IMR-90 (cell line): ENCODE results near the gene KRTAP5-10. TPM values are rescaled to one million over a fixed set of nuclear protein-coding genes. Genes with fewer than 3 reads are reported as not detected.
"Not testable (repeated sequence)": the region's sequence is repeated elsewhere in the genome, so short reads cannot be mapped to it uniquely, and the experiment has no call there.

ENCODE experiments used
- ATAC-seq: fragments of 200-7000 bp; cut with Tn5 transposase; 2 replicates; pipeline ENCODE4 v1.9.1; 2020; ENCODE audit warnings: low read depth, mild to moderate bottlenecking, moderate library complexity
- BruUV-seq: library from RNA; stranded (reverse); fragments of 400-500 nt; replicated peaks from 2 replicates; lab custom pipeline; 2021; lab: Mats Ljungman, UMichigan
- CTCF ChIA-PET: fragments of 300-600 bp; formaldehyde crosslinking; extraction: SDS; loops from one replicate; lab custom pipeline; 2021; ENCODE audit warnings: antibody characterized with exemption; lab: Yijun Ruan, JAX
- POLR2A ChIA-PET: fragments of 300-600 bp; sonication (Branson Sonifier 250); formaldehyde crosslinking; loops from one replicate; lab custom pipeline; 2022; ENCODE audit warnings: antibody characterized with exemption; ENCODE audit not compliant: unreplicated experiment; lab: Charles Lee
- DNase-seq: peaks from one replicate; pipeline ENCODE4 v3.0.0; 2013
- H2AFZ ChIP-seq: replicated peaks from 2 replicates; pipeline ENCODE3; 2013; ENCODE audit warnings: low read length, mild to moderate bottlenecking; ENCODE audit not compliant: poor library complexity
- H2AK5ac ChIP-seq: 2 replicates; pipeline ENCODE4 v1.6.1; 2013; ENCODE audit warnings: low read depth, low read length, inconsistent platforms
- H2AK9ac ChIP-seq: replicated peaks from 2 replicates; pipeline ENCODE3; 2013; ENCODE audit warnings: mild to moderate bottlenecking, low read depth, low read length, moderate library complexity; ENCODE audit not compliant: poor library complexity
- H2BK120ac ChIP-seq: 2 replicates; pipeline ENCODE4 v1.6.1; 2013; ENCODE audit warnings: low read depth, low read length, inconsistent platforms
- H2BK15ac ChIP-seq: 3 replicates; pipeline ENCODE4 v1.6.1; 2013; ENCODE audit warnings: low read depth, low read length, inconsistent platforms
- H2BK20ac ChIP-seq: 2 replicates; pipeline ENCODE4 v1.6.1; 2013; ENCODE audit warnings: low read depth, mild to moderate bottlenecking, inconsistent platforms, low read length, moderate library complexity
- H2BK5ac ChIP-seq: 2 replicates; pipeline ENCODE4 v1.6.1; 2013; ENCODE audit warnings: mild to moderate bottlenecking, low read depth, low read length, inconsistent platforms; ENCODE audit not compliant: poor library complexity, severe bottlenecking
- H3K14ac ChIP-seq: replicated peaks from 2 replicates; pipeline ENCODE4 v1.6.1; 2013; ENCODE audit warnings: low read depth, low read length, inconsistent platforms
- H3K18ac ChIP-seq: 2 replicates; pipeline ENCODE4 v1.6.1; 2013; ENCODE audit warnings: low read depth, low read length, control low read depth
- H3K23ac ChIP-seq: 2 replicates; pipeline ENCODE4 v1.6.1; 2013; ENCODE audit warnings: low read depth, low read length, inconsistent platforms
- H3K27ac ChIP-seq: 2 replicates; pipeline ENCODE4 v1.5.1; 2013; ENCODE audit warnings: mild to moderate bottlenecking, control low read depth, low read length; ENCODE audit not compliant: insufficient read depth
- H3K27me3 ChIP-seq: 2 replicates; pipeline ENCODE4 v1.6.1; 2013; ENCODE audit warnings: low read length; ENCODE audit not compliant: control insufficient read depth, insufficient read depth
- H3K36me3 ChIP-seq: 2 replicates; pipeline ENCODE4 v1.6.1; 2013; ENCODE audit warnings: low read length, mixed read lengths; ENCODE audit not compliant: control insufficient read depth, insufficient read depth
- H3K4ac ChIP-seq: 2 replicates; pipeline ENCODE4 v1.6.1; 2013; ENCODE audit warnings: low read depth, low read length, inconsistent platforms
- H3K4me1 ChIP-seq: 2 replicates; pipeline ENCODE4 v1.6.1; 2013; ENCODE audit warnings: low read length, mixed read lengths; ENCODE audit not compliant: control insufficient read depth, insufficient read depth
- H3K4me2 ChIP-seq: 2 replicates; pipeline ENCODE4 v1.6.1; 2013; ENCODE audit warnings: low read depth, mild to moderate bottlenecking, control low read depth, low read length, moderate library complexity
- H3K4me3 ChIP-seq: 2 replicates; pipeline ENCODE4 v1.5.1; 2013; ENCODE audit warnings: low read depth, mild to moderate bottlenecking, control low read depth, low read length, moderate library complexity; ENCODE audit not compliant: insufficient read depth
- H3K56ac ChIP-seq: 2 replicates; pipeline ENCODE4 v1.6.1; 2013; ENCODE audit warnings: low read length, inconsistent platforms; ENCODE audit not compliant: insufficient read depth; ENCODE audit errors: extremely low read depth
- H3K79me1 ChIP-seq, 2 experiments: 2 replicates each; pipeline ENCODE4 v1.6.1; 2013; ENCODE audit warnings: low read length in 2 of 2, inconsistent platforms in 1 of 2, low read depth in 1 of 2
- H3K9ac ChIP-seq: 2 replicates; pipeline ENCODE4 v1.6.1; 2013; ENCODE audit warnings: low read depth, low read length, control low read depth
- H3K9me1 ChIP-seq: 2 replicates; pipeline ENCODE4 v1.6.1; 2013; ENCODE audit warnings: low read length, inconsistent platforms; ENCODE audit not compliant: insufficient read depth
- H3K9me3 ChIP-seq: 2 replicates; pipeline ENCODE4 v1.6.1; 2013; ENCODE audit warnings: low read length; ENCODE audit not compliant: control insufficient read depth, insufficient read depth
- H4K20me1 ChIP-seq: 2 replicates; pipeline ENCODE4 v1.6.1; 2013; ENCODE audit warnings: low read length, inconsistent platforms; ENCODE audit not compliant: insufficient read depth
- H4K5ac ChIP-seq: 2 replicates; pipeline ENCODE4 v1.6.1; 2013; ENCODE audit warnings: mild to moderate bottlenecking, low read depth, low read length, control low read depth
- H4K8ac ChIP-seq, 2 experiments: 2 replicates each; pipeline ENCODE4 v1.6.1; 2013; ENCODE audit warnings: low read depth in 2 of 2, low read length in 2 of 2, control low read depth in 1 of 2, inconsistent platforms in 1 of 2
- H4K91ac ChIP-seq: 2 replicates; pipeline ENCODE4 v1.6.1; 2013; ENCODE audit warnings: low read depth, low read length, inconsistent platforms; ENCODE audit not compliant: insufficient read depth
- WGBS, 2 experiments: methylation state at CpG; one replicate each; pipeline versions ENCODE4 v1.1.5 to v1.1.7; 2013; ENCODE audit warnings: missing lambda C conversion rate in 2 of 2; ENCODE audit not compliant: insufficient read length in 1 of 2; ENCODE audit errors: extremely low coverage in 2 of 2; 5-methylcytosine and 5-hydroxymethylcytosine counted together
- dilution Hi-C: fragments of 300-500 bp; cut with HindIII; formaldehyde crosslinking; loops from one replicate; pipeline ENCODE4 v1.14.3; 2018; ENCODE audit warnings: low sequenced_read_pairs; ENCODE audit not compliant: unreplicated experiment
- in situ Hi-C: fragments of 300-500 bp; cut with MboI; formaldehyde crosslinking; loops from 3 replicates; pipeline ENCODE4 v1.14.3; 2019; ENCODE audit warnings: low sequenced_read_pairs, inconsistent platforms, mixed read lengths
- intact Hi-C: fragments of 100-400 bp; cut with micrococcal nuclease; formaldehyde crosslinking; loops from 2 replicates; pipeline ENCODE4 v1.10.0; 2022
- polyA plus RNA-seq, 3 experiments: library from polyadenylated mRNA; depleted of rRNA; stranded (reverse); fragments of >200 nt; gene quantifications; 2 replicates each; pipeline ENCODE4 v1.2.3, GENCODE V29; 2012; ENCODE audit warnings: low replicate concordance in 1 of 3
- total RNA-seq: library from RNA; depleted of rRNA; stranded (reverse); fragments of >200 nt; gene quantifications from 2 replicates; pipeline ENCODE4 v1.2.3, GENCODE V29; 2012

The KRTAP5-10 gene
- total and polyA plus RNA-seq, 2 of the 4 experiments (the other 2 are of a cell fraction) = not detected

DNA sequence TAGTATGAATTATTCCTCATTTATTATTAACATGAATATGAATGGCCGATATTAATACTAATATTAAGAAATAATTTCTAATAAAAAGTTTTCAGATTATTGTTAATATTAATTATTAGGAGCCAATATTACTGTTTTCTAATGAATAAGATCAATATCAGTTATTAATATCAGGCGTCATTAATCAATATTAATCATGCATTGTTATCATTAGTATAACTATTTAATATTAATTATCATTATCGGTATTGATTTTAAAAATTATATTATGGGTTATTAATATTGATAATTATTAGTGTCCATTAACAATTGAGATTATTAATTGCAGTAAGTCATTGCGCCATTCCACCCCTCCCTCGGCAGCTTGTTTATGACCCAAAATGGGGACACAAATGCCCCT, 20.3 kb downstream of the KRTAP5-10 start:
- no CpG with 5 or more reads among the region's 5 CpGs for WGBS, 2 experiments
- H3K23ac ChIP-seq, DNase-seq, H3K4me3 ChIP-seq, H3K4ac ChIP-seq, H2BK20ac ChIP-seq, H3K27me3 ChIP-seq, CTCF ChIA-PET, ATAC-seq, H2BK120ac ChIP-seq, H3K9me3 ChIP-seq, H3K14ac ChIP-seq, H3K56ac ChIP-seq, H4K5ac ChIP-seq, H3K4me1 ChIP-seq, dilution Hi-C loops, H3K4me2 ChIP-seq, H2BK5ac ChIP-seq, H3K9me1 ChIP-seq, H4K91ac ChIP-seq, H2AK5ac ChIP-seq, H3K18ac ChIP-seq, POLR2A ChIA-PET, intact Hi-C loops, H3K79me1 ChIP-seq, H2AK9ac ChIP-seq, H2BK15ac ChIP-seq, H3K9ac ChIP-seq, H4K20me1 ChIP-seq, in situ Hi-C loops, H3K36me3 ChIP-seq, BruUV-seq, H2AFZ ChIP-seq, H3K27ac ChIP-seq, H4K8ac ChIP-seq: not testable (repeated sequence)

DNA sequence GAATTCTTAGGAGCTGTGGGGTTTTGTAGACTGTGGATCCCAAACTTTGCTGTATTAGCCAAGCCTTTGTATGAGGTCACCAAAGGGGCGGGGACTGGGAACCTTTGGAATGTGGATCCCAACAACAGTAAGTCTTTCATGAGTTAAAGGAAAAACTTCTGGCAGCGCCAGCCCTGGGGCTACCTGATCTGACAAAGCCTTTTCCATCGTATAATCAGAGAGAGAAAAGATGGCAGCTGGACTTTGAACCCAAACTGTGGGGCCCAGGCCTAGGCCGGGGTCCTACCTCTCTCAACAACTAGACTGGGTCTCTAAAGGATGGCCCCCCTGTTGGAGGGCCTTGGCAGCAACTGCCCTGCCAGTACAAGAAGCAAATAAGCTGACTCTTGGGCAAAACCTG, 23.0 kb downstream of the KRTAP5-10 start:
- BruUV-seq, H2AK9ac ChIP-seq, intact Hi-C loops: not testable (repeated sequence)

More for the DNA sequence above, 23.0 kb downstream of the KRTAP5-10 start:
- H4K8ac ChIP-seq, H3K4me2 ChIP-seq, H2AFZ ChIP-seq, H3K27me3 ChIP-seq, H2BK20ac ChIP-seq, DNase-seq, H3K4me3 ChIP-seq, H3K23ac ChIP-seq, H3K36me3 ChIP-seq, dilution Hi-C loops, H2AK5ac ChIP-seq, H3K9ac ChIP-seq, H2BK5ac ChIP-seq, H3K79me1 ChIP-seq, H3K14ac ChIP-seq, H3K56ac ChIP-seq, H3K27ac ChIP-seq, H3K18ac ChIP-seq, ATAC-seq, H4K91ac ChIP-seq, POLR2A ChIA-PET, H4K20me1 ChIP-seq, H4K5ac ChIP-seq, H3K4ac ChIP-seq, H3K4me1 ChIP-seq, H3K9me1 ChIP-seq, H3K9me3 ChIP-seq, H2BK15ac ChIP-seq, in situ Hi-C loops, H2BK120ac ChIP-seq: not testable (repeated sequence)
- no CpG with 5 or more reads among the region's 4 CpGs for WGBS, 2 experiments
- CTCF ChIA-PET = interaction anchor here (1.4 kb wide), 1 partner anchor 8 kb away, joined by 4 read pairs; no protein-coding TSS in a partner anchor
